IPS-18c (cell line): ENCODE results near the gene PPM1H.
"Not testable (repeated sequence)": the region's sequence is repeated elsewhere in the genome, so short reads cannot be mapped to it uniquely, and the experiment has no call there.

ENCODE experiments used
- H3K4me3 ChIP-seq: 2 replicates; pipeline ENCODE4 v1.7.0; 2013; ENCODE audit warnings: low read depth, mild to moderate bottlenecking, low read length, moderate library complexity; ENCODE audit not compliant: insufficient read depth
- H3K9me3 ChIP-seq: one replicate; pipeline ENCODE4 v1.6.1; 2013; ENCODE audit warnings: mild to moderate bottlenecking, low read length, moderate library complexity; ENCODE audit not compliant: control insufficient read depth, insufficient read depth

The PPM1H gene

DNA sequence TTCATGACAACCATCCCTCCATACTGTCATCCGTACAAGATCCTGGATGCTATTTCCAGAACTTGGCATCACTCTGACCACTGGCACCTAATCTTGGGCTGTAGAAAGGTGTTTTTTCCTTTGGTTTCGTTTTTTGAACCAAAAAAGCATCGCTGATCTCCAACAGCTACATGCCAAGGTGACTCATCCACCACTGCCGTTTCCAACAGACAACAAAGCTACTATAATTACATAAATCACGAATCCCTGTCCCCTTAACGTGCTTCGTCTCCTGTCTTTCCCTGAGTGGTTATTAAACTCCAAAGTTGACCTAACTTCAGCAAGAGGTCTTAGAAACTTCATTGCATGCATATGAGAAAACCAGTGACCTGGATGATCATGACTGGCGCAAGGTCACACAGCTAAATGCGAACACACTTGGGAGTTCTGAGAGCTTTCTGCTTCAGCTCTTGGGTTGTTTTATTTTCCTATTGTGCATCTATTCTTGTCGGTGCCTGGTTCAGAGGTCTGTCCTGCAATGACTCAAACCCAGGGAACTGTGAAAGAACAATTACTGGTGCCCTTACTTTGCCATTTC lies 99.9 kb downstream of the PPM1H start:
- H3K4me3 ChIP-seq = no peak overlapping the region
- no peaks in the 10 kb centered on the region for H3K9me3 ChIP-seq

DNA sequence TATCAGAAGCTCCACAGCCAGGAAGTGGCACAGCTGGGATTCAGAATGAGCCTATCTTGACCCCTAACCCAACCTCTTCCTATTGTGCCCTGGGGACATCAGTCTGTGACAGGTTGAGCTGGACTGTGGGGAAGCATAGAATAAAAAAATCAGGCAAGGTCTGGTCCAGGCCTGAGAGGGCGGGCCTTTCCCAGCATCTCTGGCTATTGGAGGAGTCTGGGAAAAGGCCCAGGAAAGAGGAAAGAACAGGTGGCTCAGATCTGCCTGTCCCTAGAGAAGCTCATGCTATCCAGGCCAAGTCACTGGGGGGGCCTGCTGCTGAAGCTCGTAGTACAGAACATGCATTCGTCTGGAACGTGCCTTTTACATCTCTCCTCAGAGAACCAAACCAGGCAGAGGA lies 100.5 kb downstream of the PPM1H start:
- Histone ChIP-seq H3K9me3 (no peaks in the 10 kb centered on the region), H3K4me3 (no peak overlapping the region)

DNA sequence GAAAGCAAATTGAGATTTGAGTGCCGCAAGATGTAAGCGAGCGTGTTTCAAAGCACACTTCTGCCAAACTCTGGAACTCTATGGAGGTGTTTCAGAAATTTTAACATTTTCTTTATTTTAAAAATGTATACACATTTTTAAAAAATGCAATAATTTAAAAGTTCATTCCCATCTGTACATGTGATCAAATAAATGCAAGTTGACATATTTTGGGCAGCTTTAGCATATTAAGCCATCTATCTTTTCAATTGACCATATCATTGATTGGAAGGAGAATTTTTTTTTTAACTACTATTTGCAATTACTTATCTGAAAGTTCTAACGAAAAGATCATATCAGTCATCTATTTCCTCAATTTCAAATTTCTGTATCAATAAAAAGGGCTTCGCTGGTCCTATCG lies 101.3 kb downstream of the PPM1H start:
- H3K4me3 ChIP-seq = no peak overlapping the region
- H3K9me3 ChIP-seq = no peaks in the 10 kb centered on the region

DNA sequence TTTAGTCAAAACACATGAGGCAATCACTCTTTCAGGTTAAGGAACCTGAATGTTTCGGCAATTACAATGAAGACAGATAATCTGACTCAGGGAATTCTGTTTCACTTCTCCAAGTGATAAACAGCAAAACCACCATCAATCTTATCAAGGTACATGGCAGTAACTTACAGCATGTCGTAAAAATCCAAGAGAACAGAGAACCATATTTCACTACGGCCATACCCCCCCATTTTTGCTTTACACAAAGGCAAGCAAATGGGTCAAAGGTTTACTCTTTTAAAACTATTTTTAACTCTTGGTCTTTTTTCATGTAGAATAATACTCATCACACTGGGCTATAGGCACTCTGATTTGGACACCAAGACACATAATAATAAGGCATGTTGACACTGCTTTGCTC lies 102.4 kb downstream of the PPM1H start:
- Histone ChIP-seq H3K4me3 (no peak overlapping the region), H3K9me3 (peaks cover 3% of the 10 kb centered on the region)

DNA sequence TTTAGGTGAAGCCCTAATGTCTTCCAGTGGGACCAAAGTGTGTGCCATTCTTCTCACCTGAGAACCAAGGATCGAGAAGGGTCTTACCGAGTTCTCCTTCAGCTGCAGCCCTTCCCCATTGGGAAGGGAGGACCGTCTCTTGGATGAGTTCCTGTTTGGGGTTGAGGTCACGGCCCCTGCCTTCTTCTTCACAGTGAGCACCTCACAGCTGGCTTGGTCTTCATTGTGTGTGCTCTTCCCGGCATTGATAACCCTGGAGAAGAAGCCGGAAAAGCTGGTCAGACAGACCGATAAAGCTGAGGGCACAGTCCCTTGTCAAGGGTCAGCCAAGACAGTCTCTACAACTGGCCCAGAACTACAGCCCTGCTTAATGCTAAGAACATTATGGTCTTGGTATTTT lies 102.9 kb downstream of the PPM1H start:
- H3K9me3 ChIP-seq = peaks cover 3% of the 10 kb centered on the region
- no peak overlapping the region for H3K4me3 ChIP-seq

DNA sequence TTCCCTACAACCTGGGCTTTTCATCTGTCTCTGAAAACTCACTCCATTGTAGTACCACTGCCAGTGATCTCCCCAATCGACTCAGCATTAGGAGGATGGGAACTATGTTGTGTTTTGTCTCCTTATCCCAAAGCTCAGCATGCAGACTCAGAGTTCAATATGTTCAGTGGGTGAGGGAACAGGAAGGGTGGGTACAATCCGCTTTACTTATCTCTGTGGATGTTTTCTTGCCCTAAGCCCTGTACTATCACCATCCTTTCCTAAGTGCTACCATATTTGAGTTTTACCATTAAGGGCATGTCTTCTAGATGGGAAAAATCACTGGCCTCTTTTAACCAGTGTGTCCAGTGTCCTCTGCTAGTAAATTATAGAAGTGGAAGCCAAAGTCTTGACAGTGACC lies 107.1 kb downstream of the PPM1H start:
- H3K4me3 ChIP-seq = no peak overlapping the region
- peaks cover 3% of the 10 kb centered on the region for H3K9me3 ChIP-seq

DNA sequence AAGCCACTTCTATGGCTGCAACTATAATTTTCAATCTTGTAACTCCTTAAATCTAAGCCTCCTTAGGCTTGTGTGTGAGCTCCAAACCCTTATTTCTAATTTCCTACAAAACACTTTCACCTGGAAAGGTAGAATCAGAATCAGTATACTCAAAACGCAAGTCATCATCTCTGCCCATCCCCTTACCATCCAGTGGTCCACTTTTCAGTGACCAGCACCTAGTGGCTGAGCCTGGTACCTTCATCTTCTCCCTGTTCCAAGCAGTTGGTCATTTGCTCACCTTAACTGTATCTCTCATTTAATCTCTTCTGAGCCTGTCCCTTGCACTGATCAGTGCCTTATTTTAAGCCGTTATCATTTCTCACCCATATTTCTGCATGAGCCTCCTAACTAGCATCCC lies 107.9 kb downstream of the PPM1H start:
- peaks cover 3% of the 10 kb centered on the region for H3K9me3 ChIP-seq
- H3K4me3 ChIP-seq = no peak overlapping the region

DNA sequence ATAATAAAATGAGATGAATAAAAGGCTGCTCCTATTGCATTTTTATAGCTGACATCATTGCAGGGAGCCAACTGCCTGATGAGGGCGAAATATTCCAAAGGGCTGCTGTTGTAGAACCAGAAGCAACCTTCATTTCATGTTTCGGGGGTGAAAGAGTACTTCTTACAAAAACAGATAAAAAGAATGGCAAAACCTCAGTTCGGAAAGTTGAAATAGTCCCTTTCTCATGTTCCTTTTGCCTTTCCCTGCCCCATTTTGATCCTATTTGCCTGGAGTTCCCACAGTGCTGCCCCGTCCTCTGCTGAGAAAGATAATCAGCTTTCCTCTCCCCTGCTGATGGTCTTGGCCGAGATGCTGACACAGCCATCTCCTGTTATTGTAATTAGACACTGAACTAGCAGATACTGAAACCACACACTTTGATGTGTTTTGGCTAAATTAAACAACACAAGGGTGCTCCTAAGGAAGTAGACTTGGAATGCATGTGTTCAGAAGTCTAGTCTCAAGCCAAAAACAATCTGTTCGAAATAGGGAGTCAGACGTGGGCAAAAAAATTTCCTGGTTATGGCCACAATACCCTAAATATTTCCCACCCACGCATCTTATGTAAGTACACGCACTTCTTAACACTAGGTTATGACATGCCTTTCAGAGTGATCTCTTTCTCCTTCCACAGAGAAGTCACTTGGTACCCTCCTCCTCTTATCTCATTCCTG lies 117.2 kb downstream of the PPM1H start:
- H3K9me3 ChIP-seq = no peaks in the 10 kb centered on the region
- H3K4me3 ChIP-seq = no peak overlapping the region

DNA sequence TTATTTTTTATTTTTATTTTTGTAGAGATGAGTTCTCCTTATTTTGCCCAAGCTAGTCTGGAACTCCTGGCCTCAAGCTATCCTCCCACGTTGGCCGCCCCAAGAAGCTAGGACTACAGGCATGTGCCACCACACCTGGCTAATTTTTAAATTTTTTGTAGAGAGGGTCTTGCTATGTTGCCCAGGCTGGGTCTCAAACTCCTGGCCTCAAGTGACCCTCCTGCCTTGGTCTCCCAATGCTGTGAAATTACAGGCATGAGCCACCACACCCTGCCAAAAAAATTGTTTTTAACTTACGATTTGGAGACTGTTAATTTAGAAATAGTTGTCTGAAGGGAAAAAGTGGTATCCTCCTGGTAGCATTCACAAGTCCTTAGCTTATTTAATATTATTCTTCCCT lies 120.7 kb downstream of the PPM1H start:
- Histone ChIP-seq H3K9me3 (no peaks in the 10 kb centered on the region), H3K4me3 (no peak overlapping the region)

DNA sequence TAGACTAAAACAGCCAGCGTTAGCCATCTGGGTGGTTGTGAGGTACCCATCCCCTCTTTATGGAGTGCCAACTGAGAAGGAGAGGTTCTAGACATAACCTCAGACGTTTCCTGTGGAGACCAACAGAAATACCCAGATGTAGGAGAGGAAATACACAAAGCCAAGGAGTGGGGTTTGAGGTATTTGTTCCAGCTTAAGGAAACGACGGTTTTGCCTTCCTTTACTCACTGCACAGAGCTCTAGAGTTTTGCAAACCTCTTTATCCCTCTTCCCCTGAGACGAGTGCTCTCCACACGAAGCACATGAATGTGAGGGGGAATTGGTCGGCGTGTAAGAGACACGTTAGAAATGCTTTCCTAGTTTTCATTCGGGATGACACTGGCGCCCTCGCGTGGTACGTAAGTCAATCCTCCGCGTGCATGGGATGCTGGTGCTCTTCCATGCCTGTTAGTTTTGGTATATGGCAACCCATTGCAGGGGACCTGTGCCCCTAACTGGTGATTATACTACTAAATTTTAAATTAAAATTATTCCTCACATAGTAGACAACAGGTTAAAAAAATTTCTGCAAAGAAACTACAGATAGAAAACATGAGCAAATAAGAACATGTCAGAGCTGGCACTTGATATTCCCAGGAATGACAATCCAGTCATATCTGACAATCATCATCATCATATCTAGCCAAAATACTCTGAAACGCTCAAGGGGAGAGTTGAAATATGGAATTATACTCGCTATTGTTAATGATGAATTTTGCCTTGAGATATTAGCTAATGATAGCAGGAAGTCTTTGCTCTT lies 121.7 kb downstream of the PPM1H start:
- no peak overlapping the region for H3K4me3 ChIP-seq

DNA sequence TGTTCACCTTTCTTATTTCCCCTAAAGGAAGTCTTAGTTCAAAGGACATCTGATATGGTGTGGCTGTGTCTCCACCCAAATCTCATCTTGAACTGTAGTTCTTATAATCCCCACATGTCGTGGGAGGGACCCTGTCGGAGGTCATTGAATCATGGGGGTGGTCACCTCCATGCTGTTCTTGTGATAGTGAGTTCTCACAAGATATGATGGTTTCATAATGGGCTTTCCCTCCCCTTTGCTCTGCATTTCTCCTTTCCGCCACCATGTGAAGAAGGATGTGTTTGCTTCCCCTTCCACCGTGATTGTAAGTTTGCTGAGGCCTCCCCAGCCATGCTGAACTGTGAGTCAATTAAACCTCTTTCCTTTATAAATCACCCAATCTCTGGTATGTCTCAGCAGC lies 123.5 kb downstream of the PPM1H start:
- H3K4me3 ChIP-seq, H3K9me3 ChIP-seq: not testable (repeated sequence)

More for the DNA sequence above, 121.7 kb downstream of the PPM1H start:
- H3K9me3 ChIP-seq = no peaks in the 10 kb centered on the region

DNA sequence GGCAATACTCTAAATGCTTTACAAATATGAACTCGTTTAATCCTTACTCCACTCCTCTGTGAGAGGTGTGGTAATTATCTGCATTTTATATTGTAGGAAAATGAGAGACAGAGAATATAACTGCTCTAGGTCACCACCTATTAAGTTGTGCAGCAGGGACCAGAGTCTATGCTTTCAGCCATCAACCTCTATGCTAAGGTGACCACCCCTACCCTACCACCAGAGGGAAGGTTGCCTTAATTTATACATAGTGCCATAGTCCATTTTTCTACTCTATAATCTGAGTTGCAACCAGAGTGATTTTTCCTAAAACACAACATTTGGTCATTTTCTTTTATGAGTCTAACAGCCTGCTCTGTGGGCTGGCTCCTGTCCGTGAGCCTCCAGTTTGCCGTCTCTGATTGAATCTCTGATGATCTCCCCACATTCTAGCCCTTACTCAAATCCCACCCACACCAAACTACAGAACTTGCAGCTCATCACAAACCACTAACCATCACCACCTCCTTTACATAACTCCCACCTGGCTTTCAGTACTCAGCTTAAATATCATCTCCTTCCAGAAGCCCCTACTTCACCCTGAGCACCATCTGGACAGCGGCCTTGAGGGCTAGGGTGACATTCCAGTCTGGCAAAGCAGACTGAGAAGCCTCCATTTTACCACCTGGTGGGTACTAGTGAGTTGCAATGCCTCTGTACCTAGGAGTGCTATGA lies 126.6 kb downstream of the PPM1H start:
- H3K9me3 ChIP-seq = no peaks in the 10 kb centered on the region
- H3K4me3 ChIP-seq = no peak overlapping the region

DNA sequence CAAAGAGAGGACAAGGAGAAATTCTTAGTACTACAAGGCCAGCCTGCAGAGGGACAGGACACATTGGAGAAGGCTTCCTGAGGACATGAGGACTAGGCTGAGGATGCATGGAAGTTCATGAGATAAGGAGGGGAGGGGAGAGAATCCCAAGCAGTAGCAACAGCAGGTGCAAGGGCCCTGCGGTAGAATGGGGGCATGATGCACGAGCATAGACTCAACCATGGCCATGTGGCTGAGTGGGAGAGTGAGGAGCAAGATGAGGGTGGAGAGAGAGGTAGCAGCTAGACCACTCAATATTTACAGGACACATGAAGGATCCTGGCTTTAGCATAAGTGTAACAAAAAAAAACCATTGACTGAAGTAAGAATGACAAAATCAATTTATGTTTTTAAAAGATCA lies 128.1 kb downstream of the PPM1H start:
- Histone ChIP-seq H3K9me3 (no peaks in the 10 kb centered on the region), H3K4me3 (no peak overlapping the region)

DNA sequence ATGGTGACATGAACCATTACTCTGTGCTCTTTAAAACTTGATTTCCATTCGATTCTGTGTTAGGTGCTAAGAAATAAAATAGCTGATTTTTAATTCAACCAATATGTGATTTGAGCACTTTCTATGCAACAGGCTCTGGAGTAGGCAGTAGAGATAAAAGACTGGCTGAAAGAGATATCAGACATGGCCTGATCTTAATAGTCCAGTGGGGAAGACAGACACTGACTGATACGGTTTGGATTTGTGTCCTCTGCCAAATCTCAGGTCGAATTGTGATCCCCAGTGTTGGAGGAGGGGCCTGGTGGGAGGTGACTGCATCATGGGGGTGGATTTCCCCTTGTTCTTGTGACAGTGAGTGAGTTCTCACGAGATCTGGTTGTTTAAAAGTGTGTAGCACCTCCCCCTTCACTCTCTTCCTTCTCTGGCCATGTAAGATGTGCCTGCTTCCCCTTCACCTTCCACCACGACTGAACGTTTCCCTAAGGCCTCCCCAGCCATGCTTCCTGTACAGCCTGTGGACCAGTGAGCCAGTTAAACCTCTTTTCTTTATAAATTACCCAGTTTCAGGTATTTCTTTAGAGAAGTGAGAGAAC lies 128.6 kb downstream of the PPM1H start:
- Histone ChIP-seq H3K4me3 (no peak overlapping the region), H3K9me3 (no peaks in the 10 kb centered on the region)

DNA sequence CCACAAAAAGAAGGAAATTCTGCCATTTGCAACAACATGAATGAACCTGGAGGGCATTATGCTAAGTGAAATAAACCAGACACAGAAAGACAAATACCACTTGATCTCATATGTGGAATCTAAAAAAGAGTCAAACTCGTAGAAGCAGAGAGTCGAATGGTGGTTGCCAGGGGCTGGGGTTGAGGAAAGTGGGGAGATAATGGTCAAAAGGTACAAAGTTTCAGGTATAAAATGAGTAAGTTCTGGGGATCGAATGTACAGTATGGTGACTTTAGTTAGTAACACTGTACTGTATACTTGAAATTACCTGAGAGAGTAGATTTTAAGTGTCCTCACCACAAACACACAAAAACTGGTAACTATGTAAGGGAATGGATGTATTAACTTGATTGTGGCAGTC lies 129.4 kb downstream of the PPM1H start:
- H3K9me3 ChIP-seq = no peaks in the 10 kb centered on the region
- H3K4me3 ChIP-seq = no peak overlapping the region

DNA sequence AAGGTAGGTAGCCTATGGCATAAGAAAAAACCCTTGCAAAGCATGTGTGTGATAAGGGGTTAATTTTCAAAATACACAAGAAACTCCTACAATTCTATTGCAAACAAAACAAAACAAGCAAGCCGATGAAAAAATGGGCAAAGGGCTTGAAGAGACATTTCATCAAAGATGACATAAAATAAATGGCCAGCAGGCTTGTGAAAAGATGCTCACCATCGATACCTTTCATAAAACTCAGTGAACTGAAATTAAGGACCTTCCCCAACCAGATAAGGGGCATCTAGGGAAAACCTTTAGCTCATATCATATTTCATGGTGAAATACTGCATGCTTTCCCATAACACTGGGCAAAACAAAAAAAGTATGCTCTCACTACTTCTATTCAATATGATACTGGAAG lies 131.2 kb downstream of the PPM1H start:
- no peak overlapping the region for H3K4me3 ChIP-seq

DNA sequence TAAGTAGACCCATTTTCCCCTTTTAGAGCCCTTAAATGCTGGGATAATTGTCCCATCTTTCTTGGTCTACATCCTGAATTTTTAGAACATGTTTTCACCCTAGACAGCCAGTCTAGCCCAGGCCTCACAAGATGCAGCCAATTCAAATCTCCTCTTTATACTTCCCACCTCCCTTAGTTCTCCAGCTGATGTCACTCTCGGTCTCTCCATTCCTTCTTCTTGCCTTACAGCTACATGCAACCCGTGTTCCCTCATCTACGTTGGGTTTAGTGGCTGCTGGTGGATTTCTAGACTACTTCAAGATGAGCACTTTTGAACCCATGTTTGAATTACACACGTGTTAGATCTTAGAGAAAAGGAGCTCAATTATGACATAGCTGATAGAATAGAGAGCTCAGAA lies 132.0 kb downstream of the PPM1H start:
- H3K9me3 ChIP-seq = no peaks in the 10 kb centered on the region
- H3K4me3 ChIP-seq = no peak overlapping the region

More for the DNA sequence above, 131.2 kb downstream of the PPM1H start:
- H3K9me3 ChIP-seq = no peaks in the 10 kb centered on the region
